HG03575 (cell line): ENCODE data around the gene CYP26B1.

Experiments
- ATAC-seq: cut with Tn5 transposase; IDR thresholded peaks from one replicate; pipeline ENCODE4 v1.9.1; 2021; ENCODE audit not compliant: unreplicated experiment, insufficient number of reproducible peaks, low FRiP score; ENCODE audit errors: extremely low read depth

The CYP26B1 gene

GRCh38 chr2:72157871-72158771, 10.5 kb upstream of the CYP26B1 start:
- ATAC-seq = no peak

GRCh38 chr2:72156872-72157271, 9.2 kb upstream of the CYP26B1 start:
- no peak for ATAC-seq

- no peak for ATAC-seq
These were observed 8.1 kb upstream of the CYP26B1 start for GRCh38 chr2:72155737-72156136.

GRCh38 chr2:72155151-72155550, 7.5 kb upstream of the CYP26B1 start:
- no peak for ATAC-seq

GRCh38 chr2:72154386-72154975, 6.8 kb upstream of the CYP26B1 start:
- no peak for ATAC-seq

GRCh38 chr2:72153924-72154323, 6.3 kb upstream of the CYP26B1 start:
- no peak for ATAC-seq

- ATAC-seq = no peak
These were observed 5.5 kb upstream of the CYP26B1 start for GRCh38 chr2:72153026-72153791.

- ATAC-seq = no peak
These were observed 3.2 kb upstream of the CYP26B1 start for GRCh38 chr2:72150861-72151356.

GRCh38 chr2:72150157-72150860, 2.6 kb upstream of the CYP26B1 start:
- peak; percentile 49 for ATAC-seq

- no peak for ATAC-seq
These were observed 2.0 kb upstream of the CYP26B1 start for GRCh38 chr2:72149556-72150156.

GRCh38 chr2:72148837-72149555, 1.3 kb upstream of the CYP26B1 start:
- no peak for ATAC-seq

- ATAC-seq = no peak
These were observed 558 bp upstream of the CYP26B1 start for GRCh38 chr2:72148003-72148836.

- no peak for ATAC-seq
These were observed 1.0 kb downstream of the CYP26B1 start for GRCh38 chr2:72146347-72147302.

- ATAC-seq = no peak
These were observed 1.9 kb downstream of the CYP26B1 start for GRCh38 chr2:72145658-72146329.

- ATAC-seq = no peak
These were observed 2.4 kb downstream of the CYP26B1 start for GRCh38 chr2:72145289-72145657.
